ENCODE results near the gene SRC.

GRCh38 chr20:37315452-37316110 is 30.4 kb upstream of the SRC start:
- no peak for TF ChIP-seq CTCF (optimal IDR thresholded peaks at IDR 0.05 in 1 of 3, IDR thresholded peaks at IDR 0.05 in 1 of 3, conservative IDR thresholded peaks at IDR 0.05 in 1 of 3; ENCODE audit: extremely low read depth in 1 of 3, insufficient read depth in 2 of 3, low read length in 3 of 3)
- no peak for TF ChIP-seq EZH2 (IDR thresholded peaks at IDR 0.05; ENCODE audit: low read length)
